ENCODE data around the gene LMTK3. TPM values are rescaled to one million over a fixed set of nuclear protein-coding genes. Genes with fewer than 3 reads are reported as not detected.

LMTK3 gene
- total and polyA plus RNA-seq, 9 of the 15 experiments (the other 6 are each of a cell fraction or from before 2014, with no cell fraction given), result 0.35 to 12.3 (median 2.0) TPM; not detected in 2

- TF ChIP-seq ARID3A (IDR thresholded peaks at IDR 0.05; ENCODE audit: borderline replicate concordance, low read depth, low read length), result no peak
- TF ChIP-seq CC2D1A (IDR thresholded peaks at IDR 0.05), result no peak
- TF ChIP-seq XRCC4 (IDR thresholded peaks at IDR 0.05; ENCODE audit: extremely low read depth, insufficient read depth, insufficient read length), result no peak
- TF ChIP-seq FIP1L1 (IDR thresholded peaks at IDR 0.05; ENCODE audit: low read depth, low read length, poor library complexity, severe bottlenecking), result no peak
- no peak for TF ChIP-seq ZNF174 (CRISPR knock-in tag; IDR thresholded peaks at IDR 0.05)
- TF ChIP-seq CCAR2 (IDR thresholded peaks at IDR 0.05; ENCODE audit: low read depth, low read length), result no peak
- TF ChIP-seq BRF2 (IDR thresholded peaks at IDR 0.05; ENCODE audit: borderline replicate concordance, insufficient read depth, insufficient read length), result no peak
- TF ChIP-seq POLR3A (IDR thresholded peaks at IDR 0.05; ENCODE audit: borderline replicate concordance, extremely low read depth, insufficient read depth, insufficient read length), result no peak
- peak; percentile 68 to 84 for TF ChIP-seq KDM1A (IDR thresholded peaks at IDR 0.05)
- TF ChIP-seq HMBOX1 (IDR thresholded peaks at IDR 0.05), result peak; percentile 69
- TF ChIP-seq MLX (CRISPR knock-in tag; conservative IDR thresholded peaks at IDR 0.05), result no peak
- peak; percentile 25; the same call in 1 of the 2 replicates for TF ChIP-seq FOXM1 (IDR thresholded peaks at IDR 0.05; ENCODE audit: low read depth)
- TF ChIP-seq FOXM1 (CRISPR knock-in tag; IDR thresholded peaks at IDR 0.05; ENCODE audit: low read depth), result no peak
- no peak for TF ChIP-seq FOXO4 (CRISPR knock-in tag; IDR thresholded peaks at IDR 0.05)
- TF ChIP-seq POLR3G (IDR thresholded peaks at IDR 0.05; ENCODE audit: extremely low read depth, insufficient read length, insufficient replicate concordance), result no peak
- no peak for TF ChIP-seq ZFPM2 (CRISPR knock-in tag; IDR thresholded peaks at IDR 0.05)
- no peak for TF ChIP-seq ZNF639 (CRISPR knock-in tag; conservative IDR thresholded peaks at IDR 0.05 in 1 of 2, IDR thresholded peaks at IDR 0.05 in 1 of 2)
- TF ChIP-seq ZNF121 (CRISPR knock-in tag; conservative IDR thresholded peaks at IDR 0.05), result no peak
- no peak for TF ChIP-seq NR2F6 (CRISPR knock-in tag; IDR thresholded peaks at IDR 0.05)
- no peak for TF ChIP-seq HNRNPH1 (optimal IDR thresholded peaks at IDR 0.05; ENCODE audit: low read depth, low read length)
Observed at GRCh38 chr19:48553676-48554384, 42.2 kb upstream of the LMTK3 start (continued).
